SK-N-SH treated with all-trans-retinoic acid at 6 μM for 48 hours (cell line): ENCODE measurements around the gene PRKG1.

Experiments
- ATAC-seq: fragments of 200-7000 bp; cut with Tn5 transposase; 3 replicates; pipeline ENCODE4 v1.9.1; 2020; ENCODE audit warnings: mild to moderate bottlenecking, moderate library complexity
- ARNTL ChIP-seq: fragments of 450-650 bp; formaldehyde crosslinking; IDR thresholded peaks from 2 replicates; pipeline ENCODE4 v1.5.0; 2020; ENCODE audit warnings: low read depth, mild to moderate bottlenecking, moderate library complexity, borderline replicate concordance
- BACH2 ChIP-seq: fragments of 250-450 bp; sonication (Bioruptor Pico); IDR thresholded peaks from 2 replicates; pipeline ENCODE4 v1.9.0; 2021; ENCODE audit warnings: mild to moderate bottlenecking, borderline replicate concordance
- CSDC2 ChIP-seq: fragments of 250-450 bp; sonication (Bioruptor Pico); IDR thresholded peaks from 2 replicates; pipeline ENCODE4 v1.5.0; 2020; ENCODE audit warnings: mild to moderate bottlenecking, moderate library complexity
- ESRRG ChIP-seq: fragments of 250-450 bp; sonication (Bioruptor Pico); IDR thresholded peaks from 2 replicates; pipeline ENCODE4 v1.6.1; 2021; ENCODE audit warnings: mild to moderate bottlenecking
- GLIS3 ChIP-seq: fragments of 250-450 bp; sonication (Bioruptor Pico); IDR thresholded peaks from 2 replicates; pipeline ENCODE4 v1.5.0; 2020; ENCODE audit warnings: mild to moderate bottlenecking, moderate library complexity
- ISL1 ChIP-seq: fragments of 250-450 bp; sonication (Bioruptor Pico); IDR thresholded peaks from 2 replicates; pipeline ENCODE4 v2.1.2; 2022; ENCODE audit warnings: mild to moderate bottlenecking, moderate library complexity
- OSR1 ChIP-seq: fragments of 250-450 bp; sonication (Bioruptor Pico); IDR thresholded peaks from 2 replicates; pipeline ENCODE4 v1.8.0; 2022; ENCODE audit warnings: moderate library complexity, mild to moderate bottlenecking, inconsistent platforms
- RARB ChIP-seq: fragments of 250-450 bp; sonication (Bioruptor Pico); IDR thresholded peaks from 2 replicates; pipeline ENCODE4 v1.8.0; 2021; ENCODE audit warnings: mild to moderate bottlenecking, moderate library complexity
- SNAI2 ChIP-seq: fragments of 250-450 bp; sonication (Bioruptor Pico); IDR thresholded peaks from 2 replicates; pipeline ENCODE4 v1.5.0; 2020; ENCODE audit warnings: mild to moderate bottlenecking, moderate library complexity
- TCF4 ChIP-seq: fragments of 250-450 bp; sonication (Bioruptor Pico); IDR thresholded peaks from 2 replicates; pipeline ENCODE4 v1.8.0; 2021; ENCODE audit warnings: mild to moderate bottlenecking, moderate library complexity, borderline replicate concordance
- TOX ChIP-seq: fragments of 250-450 bp; sonication (Bioruptor Pico); IDR thresholded peaks from 2 replicates; pipeline ENCODE4 v1.8.0; 2021; ENCODE audit warnings: mild to moderate bottlenecking, moderate library complexity, borderline replicate concordance
- ZC3H10 ChIP-seq: fragments of 250-450 bp; sonication (Bioruptor Pico); IDR thresholded peaks from 2 replicates; pipeline ENCODE4 v1.5.1; 2021; ENCODE audit warnings: mild to moderate bottlenecking, moderate library complexity
- ZFP3 ChIP-seq: fragments of 250-450 bp; sonication (Bioruptor Pico); IDR thresholded peaks from 2 replicates; pipeline ENCODE4 v1.5.0; 2020; ENCODE audit warnings: mild to moderate bottlenecking, moderate library complexity
- ZFP30 ChIP-seq: fragments of 450-650 bp; formaldehyde crosslinking; IDR thresholded peaks from 2 replicates; pipeline ENCODE4 v1.5.0; 2022; ENCODE audit warnings: mild to moderate bottlenecking, moderate library complexity
- ZNF70 ChIP-seq: fragments of 450-650 bp; formaldehyde crosslinking; IDR thresholded peaks from 2 replicates; pipeline ENCODE4 v1.5.0; 2020; ENCODE audit warnings: mild to moderate bottlenecking, moderate library complexity
- ZNF8 ChIP-seq: fragments of 450-650 bp; formaldehyde crosslinking; IDR thresholded peaks from 2 replicates; pipeline ENCODE4 v1.5.0; 2020; ENCODE audit warnings: mild to moderate bottlenecking, moderate library complexity
- TF ChIP-seq, protein P1 (sequence below): fragments of 250-450 bp; sonication (Bioruptor Pico); IDR thresholded peaks from 2 replicates; pipeline ENCODE4 v1.5.1; 2021; ENCODE audit warnings: mild to moderate bottlenecking, moderate library complexity
- TF ChIP-seq, protein P2 (sequence below): fragments of 250-450 bp; sonication (Bioruptor Pico); IDR thresholded peaks from 2 replicates; pipeline ENCODE4 v1.8.0; 2021; ENCODE audit warnings: low read depth, mild to moderate bottlenecking, moderate library complexity, borderline replicate concordance
- TF ChIP-seq, protein P3 (sequence below): fragments of 250-450 bp; sonication (Bioruptor Pico); IDR thresholded peaks from 2 replicates; pipeline ENCODE4 v1.5.0; 2020; ENCODE audit warnings: mild to moderate bottlenecking, moderate library complexity
- TF ChIP-seq, protein P4 (sequence below): fragments of 250-450 bp; sonication (Bioruptor Pico); IDR thresholded peaks from 2 replicates; pipeline ENCODE4 v1.5.1; 2020; ENCODE audit warnings: low read depth, mild to moderate bottlenecking, moderate library complexity
- TF ChIP-seq, protein P5 (sequence below): fragments of 250-450 bp; sonication (Bioruptor Pico); IDR thresholded peaks from 2 replicates; pipeline ENCODE4 v1.8.0; 2020; ENCODE audit warnings: mild to moderate bottlenecking, moderate library complexity, borderline replicate concordance

PRKG1 gene

GRCh38 chr10:51951601-51952000 lies 877.3 kb downstream of the PRKG1 start:
- ATAC-seq = no peak
- TF ChIP-seq, protein P1, sequence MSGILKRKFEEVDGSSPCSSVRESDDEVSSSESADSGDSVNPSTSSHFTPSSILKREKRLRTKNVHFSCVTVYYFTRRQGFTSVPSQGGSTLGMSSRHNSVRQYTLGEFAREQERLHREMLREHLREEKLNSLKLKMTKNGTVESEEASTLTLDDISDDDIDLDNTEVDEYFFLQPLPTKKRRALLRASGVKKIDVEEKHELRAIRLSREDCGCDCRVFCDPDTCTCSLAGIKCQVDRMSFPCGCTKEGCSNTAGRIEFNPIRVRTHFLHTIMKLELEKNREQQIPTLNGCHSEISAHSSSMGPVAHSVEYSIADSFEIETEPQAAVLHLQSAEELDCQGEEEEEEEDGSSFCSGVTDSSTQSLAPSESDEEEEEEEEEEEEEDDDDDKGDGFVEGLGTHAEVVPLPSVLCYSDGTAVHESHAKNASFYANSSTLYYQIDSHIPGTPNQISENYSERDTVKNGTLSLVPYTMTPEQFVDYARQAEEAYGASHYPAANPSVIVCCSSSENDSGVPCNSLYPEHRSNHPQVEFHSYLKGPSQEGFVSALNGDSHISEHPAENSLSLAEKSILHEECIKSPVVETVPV (CRISPR knock-in tag) = no peak
- TF ChIP-seq, protein P2, sequence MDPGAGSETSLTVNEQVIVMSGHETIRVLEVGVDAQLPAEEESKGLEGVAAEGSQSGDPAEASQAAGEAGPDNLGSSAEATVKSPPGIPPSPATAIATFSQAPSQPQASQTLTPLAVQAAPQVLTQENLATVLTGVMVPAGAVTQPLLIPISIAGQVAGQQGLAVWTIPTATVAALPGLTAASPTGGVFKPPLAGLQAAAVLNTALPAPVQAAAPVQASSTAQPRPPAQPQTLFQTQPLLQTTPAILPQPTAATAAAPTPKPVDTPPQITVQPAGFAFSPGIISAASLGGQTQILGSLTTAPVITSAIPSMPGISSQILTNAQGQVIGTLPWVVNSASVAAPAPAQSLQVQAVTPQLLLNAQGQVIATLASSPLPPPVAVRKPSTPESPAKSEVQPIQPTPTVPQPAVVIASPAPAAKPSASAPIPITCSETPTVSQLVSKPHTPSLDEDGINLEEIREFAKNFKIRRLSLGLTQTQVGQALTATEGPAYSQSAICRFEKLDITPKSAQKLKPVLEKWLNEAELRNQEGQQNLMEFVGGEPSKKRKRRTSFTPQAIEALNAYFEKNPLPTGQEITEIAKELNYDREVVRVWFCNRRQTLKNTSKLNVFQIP = no peak
- TF ChIP-seq BACH2 (CRISPR knock-in tag) = no peak
- no peak for TF ChIP-seq ZFP30 (CRISPR knock-in tag)
- TF ChIP-seq TOX (CRISPR knock-in tag) = no peak
- no peak for TF ChIP-seq ZNF8
- no peak for TF ChIP-seq OSR1 (CRISPR knock-in tag)
- TF ChIP-seq ZNF70 (CRISPR knock-in tag) = no peak
- no peak for TF ChIP-seq TCF4
- no peak for TF ChIP-seq GLIS3 (CRISPR knock-in tag)
- TF ChIP-seq, all 23 proteins: peak for 0

DNA sequence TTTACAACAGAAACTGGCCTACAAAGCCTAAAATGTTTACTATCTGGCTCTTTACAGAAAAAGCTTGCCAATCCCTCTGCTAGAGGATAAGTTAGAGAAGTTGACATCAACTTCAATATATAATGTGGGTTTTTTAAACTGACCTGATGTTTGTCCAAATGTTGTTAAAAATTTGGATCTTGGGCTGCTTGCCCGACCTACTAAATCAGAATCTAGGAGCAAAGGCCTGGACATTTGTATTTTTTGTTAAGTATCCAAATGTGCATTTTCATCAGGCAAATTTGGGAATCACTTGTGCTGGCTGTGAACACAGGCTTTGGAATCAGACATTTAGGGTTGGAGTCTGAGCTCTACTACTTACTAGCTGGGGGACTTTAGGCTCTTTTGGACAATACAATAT lies 877.8 kb downstream of the PRKG1 start:
- TF ChIP-seq, protein P3, sequence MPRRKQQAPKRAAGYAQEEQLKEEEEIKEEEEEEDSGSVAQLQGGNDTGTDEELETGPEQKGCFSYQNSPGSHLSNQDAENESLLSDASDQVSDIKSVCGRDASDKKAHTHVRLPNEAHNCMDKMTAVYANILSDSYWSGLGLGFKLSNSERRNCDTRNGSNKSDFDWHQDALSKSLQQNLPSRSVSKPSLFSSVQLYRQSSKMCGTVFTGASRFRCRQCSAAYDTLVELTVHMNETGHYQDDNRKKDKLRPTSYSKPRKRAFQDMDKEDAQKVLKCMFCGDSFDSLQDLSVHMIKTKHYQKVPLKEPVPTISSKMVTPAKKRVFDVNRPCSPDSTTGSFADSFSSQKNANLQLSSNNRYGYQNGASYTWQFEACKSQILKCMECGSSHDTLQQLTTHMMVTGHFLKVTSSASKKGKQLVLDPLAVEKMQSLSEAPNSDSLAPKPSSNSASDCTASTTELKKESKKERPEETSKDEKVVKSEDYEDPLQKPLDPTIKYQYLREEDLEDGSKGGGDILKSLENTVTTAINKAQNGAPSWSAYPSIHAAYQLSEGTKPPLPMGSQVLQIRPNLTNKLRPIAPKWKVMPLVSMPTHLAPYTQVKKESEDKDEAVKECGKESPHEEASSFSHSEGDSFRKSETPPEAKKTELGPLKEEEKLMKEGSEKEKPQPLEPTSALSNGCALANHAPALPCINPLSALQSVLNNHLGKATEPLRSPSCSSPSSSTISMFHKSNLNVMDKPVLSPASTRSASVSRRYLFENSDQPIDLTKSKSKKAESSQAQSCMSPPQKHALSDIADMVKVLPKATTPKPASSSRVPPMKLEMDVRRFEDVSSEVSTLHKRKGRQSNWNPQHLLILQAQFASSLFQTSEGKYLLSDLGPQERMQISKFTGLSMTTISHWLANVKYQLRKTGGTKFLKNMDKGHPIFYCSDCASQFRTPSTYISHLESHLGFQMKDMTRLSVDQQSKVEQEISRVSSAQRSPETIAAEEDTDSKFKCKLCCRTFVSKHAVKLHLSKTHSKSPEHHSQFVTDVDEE (CRISPR knock-in tag) = no peak
- TF ChIP-seq ZFP30 (CRISPR knock-in tag) = no peak
- no peak for TF ChIP-seq RARB (CRISPR knock-in tag)
- TF ChIP-seq, protein P4, sequence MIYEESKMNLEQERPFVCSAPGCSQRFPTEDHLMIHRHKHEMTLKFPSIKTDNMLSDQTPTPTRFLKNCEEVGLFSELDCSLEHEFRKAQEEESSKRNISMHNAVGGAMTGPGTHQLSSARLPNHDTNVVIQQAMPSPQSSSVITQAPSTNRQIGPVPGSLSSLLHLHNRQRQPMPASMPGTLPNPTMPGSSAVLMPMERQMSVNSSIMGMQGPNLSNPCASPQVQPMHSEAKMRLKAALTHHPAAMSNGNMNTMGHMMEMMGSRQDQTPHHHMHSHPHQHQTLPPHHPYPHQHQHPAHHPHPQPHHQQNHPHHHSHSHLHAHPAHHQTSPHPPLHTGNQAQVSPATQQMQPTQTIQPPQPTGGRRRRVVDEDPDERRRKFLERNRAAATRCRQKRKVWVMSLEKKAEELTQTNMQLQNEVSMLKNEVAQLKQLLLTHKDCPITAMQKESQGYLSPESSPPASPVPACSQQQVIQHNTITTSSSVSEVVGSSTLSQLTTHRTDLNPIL (CRISPR knock-in tag) = no peak
- TF ChIP-seq ZNF70 (CRISPR knock-in tag) = no peak
- TF ChIP-seq BACH2 (CRISPR knock-in tag) = no peak
- TF ChIP-seq ESRRG (CRISPR knock-in tag) = no peak
- TF ChIP-seq GLIS3 (CRISPR knock-in tag) = no peak
- TF ChIP-seq ZNF8 = no peak
- TF ChIP-seq ZFP3 (CRISPR knock-in tag) = no peak
- TF ChIP-seq, protein P2 = no peak
- TF ChIP-seq, protein P5, sequence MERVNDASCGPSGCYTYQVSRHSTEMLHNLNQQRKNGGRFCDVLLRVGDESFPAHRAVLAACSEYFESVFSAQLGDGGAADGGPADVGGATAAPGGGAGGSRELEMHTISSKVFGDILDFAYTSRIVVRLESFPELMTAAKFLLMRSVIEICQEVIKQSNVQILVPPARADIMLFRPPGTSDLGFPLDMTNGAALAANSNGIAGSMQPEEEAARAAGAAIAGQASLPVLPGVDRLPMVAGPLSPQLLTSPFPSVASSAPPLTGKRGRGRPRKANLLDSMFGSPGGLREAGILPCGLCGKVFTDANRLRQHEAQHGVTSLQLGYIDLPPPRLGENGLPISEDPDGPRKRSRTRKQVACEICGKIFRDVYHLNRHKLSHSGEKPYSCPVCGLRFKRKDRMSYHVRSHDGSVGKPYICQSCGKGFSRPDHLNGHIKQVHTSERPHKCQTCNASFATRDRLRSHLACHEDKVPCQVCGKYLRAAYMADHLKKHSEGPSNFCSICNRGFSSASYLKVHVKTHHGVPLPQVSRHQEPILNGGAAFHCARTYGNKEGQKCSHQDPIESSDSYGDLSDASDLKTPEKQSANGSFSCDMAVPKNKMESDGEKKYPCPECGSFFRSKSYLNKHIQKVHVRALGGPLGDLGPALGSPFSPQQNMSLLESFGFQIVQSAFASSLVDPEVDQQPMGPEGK (CRISPR knock-in tag) = no peak
- no peak for TF ChIP-seq ZC3H10 (CRISPR knock-in tag)
- no peak for TF ChIP-seq ARNTL (CRISPR knock-in tag)
- no peak for TF ChIP-seq OSR1 (CRISPR knock-in tag)
- no peak for TF ChIP-seq CSDC2 (CRISPR knock-in tag)
- TF ChIP-seq TCF4 = no peak
- TF ChIP-seq SNAI2 = no peak
- TF ChIP-seq TOX (CRISPR knock-in tag) = no peak
- TF ChIP-seq, all 23 proteins: peak for 0
- no peak for ATAC-seq

GRCh38 chr10:51955696-51956095 lies 881.4 kb downstream of the PRKG1 start:
- ATAC-seq = no peak
- TF ChIP-seq ISL1 (CRISPR knock-in tag) = no peak
- TF ChIP-seq SNAI2 = no peak
- TF ChIP-seq ZNF8 = no peak
- no peak for TF ChIP-seq BACH2 (CRISPR knock-in tag)
- TF ChIP-seq, protein P3 (CRISPR knock-in tag) = no peak
- TF ChIP-seq, protein P1 (CRISPR knock-in tag) = no peak
- TF ChIP-seq GLIS3 (CRISPR knock-in tag) = no peak
